Retinal pigment epithelial cell (primary cell): Measurements from ENCODE around the gene IKZF1.
"Not testable (repeated sequence)": the region's sequence is repeated elsewhere in the genome, so short reads cannot be mapped to it uniquely, and the experiment has no call there.

Experiments
- DNase-seq: peaks from one replicate; pipeline ENCODE4 v3.0.0-alpha.2; 2010; ENCODE audit warnings: low read depth
- H3K4me3 ChIP-seq: 2 replicates; pipeline ENCODE4 v1.5.1; 2011; ENCODE audit warnings: mild to moderate bottlenecking, low read length, control low read depth, moderate library complexity
- TF ChIP-seq, protein P1 (sequence below): conservative IDR thresholded peaks from 2 replicates; pipeline ENCODE4 v1.5.1; 2011; ENCODE audit warnings: low read depth, low read length, control low read depth, inconsistent platforms

IKZF1 gene

DNA sequence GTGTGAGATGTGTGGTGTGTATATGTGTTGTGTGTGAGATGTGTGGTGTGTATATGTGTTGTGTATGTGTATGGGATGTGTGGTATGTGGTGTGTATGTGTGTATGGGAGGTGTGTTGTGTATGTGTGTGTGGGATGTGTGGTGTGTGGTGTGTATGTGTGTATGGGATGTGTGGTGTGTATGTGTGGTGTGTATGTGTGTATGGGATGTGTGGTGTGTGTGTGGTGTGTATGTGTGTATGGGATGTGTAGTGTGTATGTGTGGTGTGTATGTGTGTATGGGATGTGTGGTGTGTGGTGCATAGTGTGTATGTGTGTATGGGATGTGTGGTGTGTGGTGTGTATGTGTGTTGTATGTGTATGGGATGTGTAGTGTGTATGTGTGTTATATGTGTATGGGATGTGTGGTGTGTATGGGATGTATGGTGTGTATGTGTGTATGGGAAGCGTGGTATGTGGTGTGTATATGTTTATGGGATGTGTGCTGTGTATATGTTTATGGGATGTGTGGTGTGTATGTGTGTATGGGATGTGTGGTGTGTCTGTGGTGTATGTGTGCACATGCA is 30.8 kb downstream of the IKZF1 start:
- TF ChIP-seq, protein P1, sequence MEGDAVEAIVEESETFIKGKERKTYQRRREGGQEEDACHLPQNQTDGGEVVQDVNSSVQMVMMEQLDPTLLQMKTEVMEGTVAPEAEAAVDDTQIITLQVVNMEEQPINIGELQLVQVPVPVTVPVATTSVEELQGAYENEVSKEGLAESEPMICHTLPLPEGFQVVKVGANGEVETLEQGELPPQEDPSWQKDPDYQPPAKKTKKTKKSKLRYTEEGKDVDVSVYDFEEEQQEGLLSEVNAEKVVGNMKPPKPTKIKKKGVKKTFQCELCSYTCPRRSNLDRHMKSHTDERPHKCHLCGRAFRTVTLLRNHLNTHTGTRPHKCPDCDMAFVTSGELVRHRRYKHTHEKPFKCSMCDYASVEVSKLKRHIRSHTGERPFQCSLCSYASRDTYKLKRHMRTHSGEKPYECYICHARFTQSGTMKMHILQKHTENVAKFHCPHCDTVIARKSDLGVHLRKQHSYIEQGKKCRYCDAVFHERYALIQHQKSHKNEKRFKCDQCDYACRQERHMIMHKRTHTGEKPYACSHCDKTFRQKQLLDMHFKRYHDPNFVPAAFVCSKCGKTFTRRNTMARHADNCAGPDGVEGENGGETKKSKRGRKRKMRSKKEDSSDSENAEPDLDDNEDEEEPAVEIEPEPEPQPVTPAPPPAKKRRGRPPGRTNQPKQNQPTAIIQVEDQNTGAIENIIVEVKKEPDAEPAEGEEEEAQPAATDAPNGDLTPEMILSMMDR, result no peak
- no peak for DNase-seq
- H3K4me3 ChIP-seq, result no peak overlapping the region

DNA sequence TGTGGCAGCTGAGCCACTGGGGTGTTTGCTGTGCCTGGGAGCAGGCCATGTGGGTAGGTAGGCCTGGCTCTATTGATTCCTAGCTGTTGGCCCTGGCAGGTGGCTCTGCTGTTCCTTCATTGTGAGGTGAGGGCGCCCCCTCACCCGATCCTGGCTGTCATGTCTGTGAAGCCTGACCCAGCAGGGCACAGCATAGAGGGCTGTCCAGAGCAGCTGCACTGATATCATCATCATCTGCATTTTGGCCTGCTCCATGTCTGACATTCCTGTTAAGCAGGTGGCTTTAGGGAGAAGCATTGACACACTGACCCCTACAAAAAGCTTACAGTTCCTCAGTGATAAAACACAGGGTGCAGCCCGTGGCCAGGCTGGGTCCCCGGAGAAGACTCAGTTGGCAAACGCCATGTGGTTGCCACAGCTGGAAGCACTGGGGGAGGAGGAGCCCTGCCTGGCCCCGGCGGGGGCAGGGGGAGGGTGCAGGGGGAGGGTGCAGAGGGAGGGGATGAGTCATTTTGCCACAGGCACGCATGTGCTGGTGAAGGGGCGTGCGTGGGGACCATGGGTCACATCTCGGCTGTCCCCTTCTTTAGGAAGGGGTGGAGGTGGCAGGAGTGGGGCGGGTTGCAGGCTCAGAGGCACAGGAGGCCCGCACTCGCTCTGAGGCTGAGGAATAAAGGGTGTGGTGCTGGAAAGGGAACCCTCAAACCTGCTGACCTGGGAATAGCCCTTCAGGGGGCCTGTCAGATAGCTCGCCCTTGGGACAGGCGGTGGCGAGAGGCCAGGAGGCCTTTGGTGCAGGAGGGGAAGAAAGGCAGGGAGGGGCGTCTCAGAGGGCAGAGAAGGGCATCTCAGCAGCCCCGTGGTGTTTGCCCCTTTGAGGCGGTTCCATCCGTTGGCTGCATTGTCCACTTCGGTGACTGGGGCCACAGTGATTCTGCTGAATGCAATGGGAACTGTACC is 31.6 kb downstream of the IKZF1 start:
- no peak overlapping the region for H3K4me3 ChIP-seq
- TF ChIP-seq, protein P1, result no peak
- no peak for DNase-seq

DNA sequence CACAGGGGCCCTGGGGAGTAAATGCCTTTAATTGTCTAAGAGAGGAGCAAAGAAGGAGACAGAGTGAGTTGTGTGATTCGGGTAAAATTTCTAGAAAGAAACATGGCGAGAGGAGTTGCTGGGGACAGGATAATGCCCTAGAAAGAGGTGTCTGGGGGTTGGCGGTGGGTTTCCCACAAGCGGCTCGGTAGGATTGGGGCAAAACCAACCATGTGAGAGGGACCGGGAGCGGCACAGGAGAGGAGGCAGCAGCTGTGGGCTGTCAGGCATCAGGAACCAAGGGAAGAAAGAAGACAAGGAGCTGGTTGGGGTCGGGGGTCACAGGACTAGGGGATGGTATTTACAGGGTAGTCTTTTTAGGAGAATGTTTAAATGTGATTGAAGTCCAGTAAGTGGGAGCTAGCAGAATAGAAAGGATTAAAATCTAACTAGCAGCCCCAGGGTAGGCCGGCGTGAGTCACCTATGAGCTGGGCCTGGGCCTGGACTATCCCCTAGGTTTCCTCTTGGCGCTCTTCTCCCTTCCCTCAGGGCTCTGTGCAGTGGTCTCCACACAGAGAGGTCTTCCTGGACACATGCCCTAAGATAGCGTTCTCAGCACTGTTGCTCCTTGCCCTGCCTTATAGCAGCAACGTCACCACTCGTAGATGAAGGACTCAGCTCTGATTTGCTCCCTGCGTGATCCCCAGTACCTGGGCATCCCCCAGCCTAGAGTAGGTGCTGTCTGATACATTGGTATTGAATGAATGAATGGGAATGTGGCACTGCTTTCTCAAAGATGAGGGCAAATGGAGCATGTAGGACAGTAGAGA is 32.6 kb downstream of the IKZF1 start:
- no peak for DNase-seq
- TF ChIP-seq, protein P1, result no peak
- H3K4me3 ChIP-seq, result no peak overlapping the region

DNA sequence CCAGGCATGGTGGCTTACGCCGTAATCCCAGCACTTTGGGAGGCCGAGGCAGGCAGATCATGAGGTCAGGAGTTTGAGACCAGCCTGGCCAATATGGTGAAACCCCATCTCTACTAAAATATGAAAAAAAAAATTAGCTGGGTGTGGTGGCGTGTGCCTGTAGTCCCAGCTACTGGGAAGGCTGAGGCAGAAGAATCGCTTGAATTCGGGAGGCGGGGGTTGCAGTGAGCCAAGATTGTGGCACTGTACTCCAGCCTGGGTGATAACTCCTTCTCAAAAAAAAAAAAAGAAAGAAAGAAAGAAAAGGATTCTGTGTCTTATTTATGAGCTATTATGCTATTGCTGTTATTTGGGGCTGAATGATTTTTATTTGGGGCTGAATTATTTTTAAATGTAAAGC is 35.0 kb downstream of the IKZF1 start:
- not testable (repeated sequence) for H3K4me3 ChIP-seq, DNase-seq

DNA sequence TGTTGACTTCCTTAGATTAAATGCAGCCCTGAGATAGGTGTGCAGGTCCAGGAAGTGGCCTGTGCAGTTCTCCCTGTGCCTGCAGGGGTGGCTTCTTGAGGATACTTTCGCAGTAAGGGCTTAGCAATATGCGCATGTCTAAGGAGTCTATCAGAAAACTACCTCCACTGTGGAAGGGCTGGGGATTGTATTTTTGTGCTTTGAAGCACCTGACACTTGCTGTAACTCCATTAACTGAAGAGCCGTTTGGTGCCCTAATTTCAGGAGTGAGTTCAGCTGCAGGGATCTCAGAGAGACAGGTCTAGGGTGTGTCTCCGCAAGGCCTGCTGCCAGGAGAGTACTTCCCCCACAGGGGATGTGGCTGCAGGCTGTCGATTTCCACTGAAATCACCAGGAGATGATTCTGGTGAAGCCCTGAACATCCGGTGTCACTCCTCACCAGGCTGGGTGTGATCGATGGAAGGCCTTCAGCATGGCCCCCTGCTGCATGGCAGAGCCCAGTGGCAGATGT is 35.5 kb downstream of the IKZF1 start:
- no peak for DNase-seq
- TF ChIP-seq, protein P1, result no peak
- H3K4me3 ChIP-seq, result no peak overlapping the region

DNA sequence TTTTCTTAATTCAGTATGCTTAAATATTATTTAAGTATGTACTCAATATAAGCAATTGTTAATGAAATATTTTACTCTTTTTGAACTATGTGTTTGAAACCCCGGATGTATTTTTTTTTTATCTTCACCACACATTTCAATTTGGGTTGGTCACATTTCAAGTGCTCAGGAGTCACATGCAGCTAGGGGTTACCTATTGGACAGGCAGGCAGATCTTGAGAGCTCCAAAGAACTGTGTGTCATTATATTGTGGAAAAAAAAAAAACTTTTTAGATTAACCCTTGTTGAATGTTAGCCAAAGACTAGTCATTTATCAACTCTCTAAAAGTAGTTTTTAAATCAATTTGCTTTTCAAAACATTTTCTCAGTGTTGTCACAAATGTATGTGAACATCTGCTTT is 37.2 kb downstream of the IKZF1 start:
- TF ChIP-seq, protein P1, result no peak
- DNase-seq, result no peak
- no peak overlapping the region for H3K4me3 ChIP-seq

DNA sequence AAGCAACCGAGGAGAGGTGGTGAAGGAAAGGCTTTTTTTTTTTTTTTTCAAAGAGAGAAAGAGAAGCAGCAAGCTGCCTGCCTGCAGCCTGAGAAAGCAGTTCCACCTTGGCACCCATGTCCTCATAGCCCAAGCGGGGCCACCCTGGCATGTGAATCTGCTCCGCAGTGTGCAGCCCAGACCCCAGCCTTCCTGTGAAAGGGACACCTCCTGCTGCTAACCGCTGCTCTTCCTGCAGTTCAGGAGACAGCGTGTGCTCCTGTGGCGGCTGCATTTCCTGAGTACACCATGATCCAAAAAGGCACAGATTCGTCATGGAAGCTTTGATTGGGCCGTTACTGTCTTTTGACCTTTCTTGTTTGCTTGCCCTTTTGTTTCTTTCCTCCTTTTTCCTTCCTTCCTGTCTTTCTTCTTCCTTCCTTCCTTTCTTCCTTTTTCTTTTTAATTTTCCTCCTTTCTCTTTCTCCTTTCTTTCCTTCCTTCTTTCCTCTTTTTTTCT is 38.1 kb downstream of the IKZF1 start:
- DNase-seq, result no peak
- TF ChIP-seq, protein P1, result no peak
- no peak overlapping the region for H3K4me3 ChIP-seq
